ENCODE data around the gene DOHH. TPM values are rescaled to one million over a fixed set of nuclear protein-coding genes. Genes with fewer than 3 reads are reported as not detected.
A peak's percentile ranks its signal among the peaks of the same experiment; 100 is the strongest.

DOHH gene
- total and polyA plus RNA-seq, 9 of the 15 experiments (the other 6 are each of a cell fraction or from before 2014, with no cell fraction given), result 0.14 to 47.2 (median 5.1) TPM

GRCh38 chr19:3513229-3514140 lies 13.0 kb upstream of the DOHH start:
- ChIA-PET POLR2A (interaction anchor here (0.5 to 1.0 kb wide), 5 partner anchors 11 to 404 kb away, joined by 3 to 5 read pairs (median 3); no protein-coding TSS in a partner anchor), CTCF (ENCODE audit: low intra/inter-chr PET ratio) (no interaction called here)
- in situ Hi-C loops (cut with MboI) (no loop called here), intact Hi-C loops (cut with micrococcal nuclease) (no loop called here)
- Histone ChIP-seq H2AFZ (ENCODE audit: low read depth, low read length) (no peak overlapping the region), H3K9me3 (replicated peaks; ENCODE audit: control insufficient read depth, insufficient read depth, low read depth, low read length) (no peaks in the 10 kb centered on the region), H3K36me3 (ENCODE audit: control insufficient read depth, insufficient read depth, low read length) (peaks cover 36% of the 10 kb centered on the region; the same call in 2 of the 3 replicates), H3K27me3 (ENCODE audit: control insufficient read depth in 2 of 2, insufficient read depth in 2 of 2, low read length in 2 of 2) (no peaks in the 10 kb centered on the region), H3K4me1 (replicated peaks in 1 of 2; ENCODE audit: control insufficient read depth in 2 of 2, insufficient read depth in 2 of 2, low read length in 2 of 2) (peaks cover 10 to 72% of the 10 kb centered on the region in 2 experiments; a peak in 4 of 5 replicates), H3K27ac (ENCODE audit: extremely low read depth, low read depth, low read length) (no peak overlapping the region), H3K9ac (ENCODE audit: insufficient read depth in 1 of 2, low read depth in 2 of 2, low read length in 2 of 2) (peak overlapping the region in 1 of 2 experiments; percentile 76; a peak in 2 of 4 replicates), H4K20me1 (replicated peaks; ENCODE audit: control insufficient read depth, insufficient read depth, low read length) (peaks cover 63% of the 10 kb centered on the region), H3K4me3 (no peak overlapping the region), H3K79me2 (ENCODE audit: control insufficient read depth, insufficient read depth, low read length) (peaks cover 82% of the 10 kb centered on the region), H3K9me1 (ENCODE audit: control insufficient read depth, insufficient read depth, low read length) (peaks cover 11% of the 10 kb centered on the region), H3K4me2 (ENCODE audit: insufficient read depth, low read length) (no peak overlapping the region)
- no peak for DNase-seq (ENCODE audit: extremely low read depth in 1 of 4, low spot score in 3 of 4)
- BruUV-seq (replicated peaks), result no TSS peak
- FAIRE-seq, result no peak
- TF ChIP-seq USF1 (CRISPR knock-in tag; IDR thresholded peaks at IDR 0.05), result 0 out of 2 replicates have a peak, but pooled peaks have one; percentile 39
- no peak for TF ChIP-seq MLX (CRISPR knock-in tag; conservative IDR thresholded peaks at IDR 0.05)
- TF ChIP-seq RBFOX2 (IDR thresholded peaks at IDR 0.05; ENCODE audit: low read depth, low read length), result peak; percentile 39; the same call in 1 of the 2 replicates
- 89% methylated on average over 23 of the region's 23 CpGs for WGBS (ENCODE audit: insufficient coverage, low coverage, missing lambda C conversion rate)
- 0 out of 3 replicates have a peak, but pooled peaks have one; percentile 23 for ATAC-seq
